Measurements from ENCODE around the gene MAN2A2.
"Not testable (repeated sequence)": the region's sequence is repeated elsewhere in the genome, so short reads cannot be mapped to it uniquely, and the experiment has no call there.

MAN2A2 gene

DNA sequence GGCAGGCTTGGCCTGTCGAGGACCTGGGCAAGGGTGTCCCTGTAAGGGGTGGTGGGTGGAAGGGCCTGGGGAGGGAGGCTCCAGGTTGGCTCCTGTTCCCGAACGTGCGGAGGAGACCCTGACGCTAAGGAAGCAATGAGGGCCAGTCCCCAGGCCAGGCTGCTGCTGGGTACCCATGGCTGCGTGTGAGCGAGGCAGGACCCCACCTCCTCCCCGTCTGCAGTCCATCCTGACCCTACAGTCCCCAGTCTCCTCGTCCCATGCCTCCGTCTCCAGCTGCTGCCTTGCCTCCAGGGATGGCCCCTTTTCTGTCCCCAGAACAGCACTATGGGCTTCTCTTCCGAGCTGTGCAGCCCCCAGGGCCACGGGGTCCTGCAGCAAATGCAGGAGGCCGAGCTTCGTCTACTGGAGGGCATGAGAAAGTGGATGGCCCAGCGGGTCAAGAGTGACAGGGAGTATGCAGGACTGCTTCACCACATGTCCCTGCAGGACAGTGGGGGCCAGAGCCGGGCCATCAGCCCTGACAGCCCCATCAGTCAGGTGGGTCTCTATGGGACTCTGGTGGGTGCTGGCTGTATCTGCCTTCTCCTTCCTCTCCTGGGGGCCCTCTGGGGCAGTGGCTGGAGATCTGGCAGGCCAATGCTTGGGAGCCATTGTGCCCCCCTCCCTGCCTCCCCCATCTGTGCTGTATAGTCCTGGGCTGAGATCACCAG lies 18.2 kb upstream of the MAN2A2 start:
- no peak for DNase-seq

DNA sequence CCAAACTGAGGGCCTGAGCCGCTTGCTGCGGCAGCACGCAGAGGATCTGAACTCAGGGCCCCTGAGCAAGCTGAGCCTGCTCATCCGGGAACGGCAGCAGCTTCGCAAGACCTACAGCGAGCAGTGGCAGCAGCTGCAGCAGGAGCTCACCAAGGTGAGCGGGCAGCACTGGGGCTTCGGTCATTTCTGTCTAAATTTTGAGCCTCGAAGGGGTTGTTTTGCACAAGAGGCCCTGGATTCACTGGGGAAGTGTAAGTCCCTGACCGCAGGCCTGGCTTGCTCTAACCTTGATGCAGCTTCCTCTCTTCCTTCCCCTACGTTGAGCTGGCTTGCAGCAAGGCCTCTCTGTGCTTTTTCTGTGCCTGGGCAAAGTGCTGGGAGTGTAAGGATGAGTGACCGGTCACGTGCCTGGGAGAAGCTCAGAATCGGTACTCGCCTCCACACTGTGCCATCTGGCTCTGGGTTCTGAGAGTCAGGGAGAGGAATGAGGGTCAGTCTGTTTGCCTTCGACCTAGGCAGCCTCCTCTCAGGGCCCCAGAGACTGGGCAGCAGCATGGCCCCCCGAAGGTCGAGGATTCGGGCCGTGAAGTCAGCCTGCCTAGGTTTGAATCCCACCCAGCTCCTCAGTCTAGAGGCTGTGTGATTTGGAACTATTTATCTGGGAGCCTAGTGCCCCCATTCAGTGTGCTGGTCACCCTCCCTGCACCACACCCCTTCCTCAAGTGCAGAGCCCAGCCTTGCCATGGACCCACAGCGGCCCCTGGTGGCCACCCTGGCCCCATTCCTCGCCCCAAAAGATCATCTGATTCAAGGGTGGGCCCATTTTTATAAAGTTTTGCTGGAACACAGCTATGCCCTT lies 17.4 kb upstream of the MAN2A2 start:
- DNase-seq = peak; percentile 84

DNA sequence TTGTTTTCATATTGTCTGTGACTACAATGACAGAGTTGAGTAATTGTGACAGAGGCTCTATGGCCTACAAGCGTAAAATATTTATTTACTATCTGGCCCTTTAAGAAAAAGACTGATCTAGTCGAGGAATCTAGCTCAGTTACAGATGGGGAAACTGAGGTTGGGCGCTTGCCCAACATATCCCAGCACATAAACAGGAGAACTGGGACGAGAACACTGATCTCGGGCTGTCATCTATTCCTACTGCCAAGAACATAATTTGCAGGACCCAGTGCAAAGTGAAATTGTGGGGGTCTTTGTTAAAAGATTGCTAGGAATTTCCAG lies 16.8 kb upstream of the MAN2A2 start:
- DNase-seq = no peak

DNA sequence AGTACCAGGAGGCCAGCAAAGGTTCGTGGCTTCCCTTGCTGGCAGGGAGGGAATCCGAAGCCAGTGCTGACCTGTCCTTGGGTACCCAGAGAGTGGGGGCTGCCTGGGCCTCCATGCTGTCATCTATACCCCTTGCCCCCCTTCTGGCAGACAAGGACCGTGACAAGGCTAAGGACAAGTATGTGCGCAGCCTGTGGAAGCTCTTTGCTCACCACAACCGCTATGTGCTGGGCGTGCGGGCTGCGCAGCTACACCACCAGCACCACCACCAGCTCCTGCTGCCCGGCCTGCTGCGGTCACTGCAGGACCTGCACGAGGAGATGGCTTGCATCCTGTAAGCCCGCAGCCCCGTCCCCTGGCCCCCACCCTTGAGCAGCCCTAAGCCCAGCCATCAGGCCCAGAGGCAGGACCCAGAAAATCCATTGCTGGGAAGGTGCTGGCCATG lies 16.0 kb upstream of the MAN2A2 start:
- no peak for DNase-seq

DNA sequence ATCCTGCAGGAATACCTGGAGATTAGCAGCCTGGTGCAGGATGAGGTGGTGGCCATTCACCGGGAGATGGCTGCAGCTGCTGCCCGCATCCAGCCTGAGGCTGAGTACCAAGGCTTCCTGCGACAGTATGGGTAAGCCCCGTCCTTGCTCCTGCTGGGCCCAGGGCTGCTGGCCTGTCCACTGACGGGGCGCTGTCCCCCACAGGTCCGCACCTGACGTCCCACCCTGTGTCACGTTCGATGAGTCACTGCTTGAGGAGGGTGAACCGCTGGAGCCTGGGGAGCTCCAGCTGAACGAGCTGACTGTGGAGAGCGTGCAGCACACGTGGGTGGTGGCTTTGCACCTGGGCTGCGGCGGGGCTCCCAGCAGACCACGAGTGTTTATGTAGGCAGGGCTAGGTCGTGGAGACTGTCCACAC lies 13.8 kb upstream of the MAN2A2 start:
- no peak for DNase-seq

DNA sequence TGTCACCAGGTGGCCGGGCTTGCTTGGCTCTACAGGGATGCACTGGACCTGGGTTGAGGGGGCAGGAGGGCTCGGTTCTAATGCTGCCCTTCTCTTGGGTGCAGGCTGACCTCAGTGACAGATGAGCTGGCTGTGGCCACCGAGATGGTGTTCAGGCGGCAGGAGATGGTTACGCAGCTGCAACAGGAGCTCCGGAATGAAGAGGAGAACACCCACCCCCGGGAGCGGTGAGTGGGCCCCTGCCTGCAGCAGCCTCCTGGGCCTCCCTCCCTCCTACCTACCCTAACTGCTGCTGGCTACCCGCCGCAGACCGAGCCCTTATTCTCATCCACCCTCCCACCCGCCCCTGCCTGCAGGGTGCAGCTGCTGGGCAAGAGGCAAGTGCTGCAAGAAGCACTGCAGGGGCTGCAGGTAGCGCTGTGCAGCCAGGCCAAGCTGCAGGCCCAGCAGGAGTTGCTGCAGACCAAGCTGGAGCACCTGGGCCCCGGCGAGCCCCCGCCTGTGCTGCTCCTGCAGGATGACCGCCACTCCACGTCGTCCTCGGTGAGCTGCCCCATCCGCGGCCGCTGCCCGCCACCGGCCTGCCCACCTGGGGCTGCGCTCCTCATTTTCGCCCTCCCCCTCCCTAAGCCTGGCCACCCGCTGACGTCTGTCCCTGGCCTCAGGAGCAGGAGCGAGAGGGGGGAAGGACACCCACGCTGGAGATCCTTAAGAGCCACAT lies 13.2 kb upstream of the MAN2A2 start:
- no peak for DNase-seq

DNA sequence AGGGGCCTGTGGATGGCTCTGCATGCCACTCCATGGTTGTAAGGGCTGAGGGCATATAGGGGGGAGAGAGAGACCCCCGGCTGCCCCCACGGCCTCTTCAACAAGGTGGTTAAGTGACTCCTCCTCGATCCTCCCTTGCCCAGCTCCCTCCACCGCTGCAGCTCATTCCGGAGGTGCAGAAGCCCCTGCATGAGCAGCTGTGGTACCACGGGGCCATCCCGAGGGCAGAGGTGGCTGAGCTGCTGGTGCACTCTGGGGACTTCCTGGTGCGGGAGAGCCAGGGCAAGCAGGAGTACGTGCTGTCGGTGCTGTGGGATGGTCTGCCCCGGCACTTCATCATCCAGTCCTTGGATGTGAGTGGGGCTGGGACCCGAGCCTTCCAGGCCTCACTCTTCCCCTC lies 12.3 kb upstream of the MAN2A2 start:
- no peak for DNase-seq

DNA sequence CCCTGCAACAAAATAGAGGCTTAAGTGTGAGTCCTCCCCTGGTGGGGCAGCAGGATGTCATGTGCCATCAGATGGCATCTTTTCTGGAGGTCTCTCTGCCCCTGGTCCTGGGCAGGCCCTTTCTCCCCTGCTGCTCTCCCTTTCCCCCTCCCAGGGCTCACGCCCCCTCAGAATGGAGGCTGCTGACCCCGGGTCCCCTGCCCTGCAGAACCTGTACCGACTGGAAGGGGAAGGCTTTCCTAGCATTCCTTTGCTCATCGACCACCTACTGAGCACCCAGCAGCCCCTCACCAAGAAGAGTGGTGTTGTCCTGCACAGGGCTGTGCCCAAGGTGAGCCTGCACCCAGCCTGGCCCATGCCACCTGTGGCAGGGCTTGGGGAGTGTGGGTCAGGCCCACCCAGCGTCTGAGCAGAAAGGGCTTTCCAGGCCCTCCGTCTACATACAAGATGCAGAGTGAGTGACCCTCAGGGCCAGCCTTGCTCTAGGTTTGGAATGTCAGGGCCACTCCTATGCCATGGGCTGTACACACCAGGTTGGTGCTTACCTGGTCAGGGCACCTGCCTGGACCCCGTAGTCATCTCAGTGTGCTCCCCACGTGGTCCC lies 11.7 kb upstream of the MAN2A2 start:
- DNase-seq = no peak

DNA sequence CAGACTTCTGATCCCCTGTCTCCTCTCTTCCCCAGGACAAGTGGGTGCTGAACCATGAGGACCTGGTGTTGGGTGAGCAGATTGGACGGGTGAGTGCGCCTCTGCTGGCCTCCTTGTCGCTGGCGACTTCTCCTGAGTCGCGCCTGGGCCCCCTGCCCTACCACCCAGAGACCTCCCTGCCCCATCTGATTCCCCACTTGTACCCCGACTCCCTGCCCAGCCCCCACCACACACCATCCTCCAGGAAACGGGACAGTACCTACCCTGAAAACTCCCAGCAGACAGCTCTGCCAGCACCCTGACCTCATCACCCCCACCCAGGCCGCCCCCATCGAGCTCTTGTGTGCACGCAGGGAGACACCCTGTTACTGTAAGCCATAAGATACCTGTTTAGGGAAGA lies 11.1 kb upstream of the MAN2A2 start:
- no peak for DNase-seq

DNA sequence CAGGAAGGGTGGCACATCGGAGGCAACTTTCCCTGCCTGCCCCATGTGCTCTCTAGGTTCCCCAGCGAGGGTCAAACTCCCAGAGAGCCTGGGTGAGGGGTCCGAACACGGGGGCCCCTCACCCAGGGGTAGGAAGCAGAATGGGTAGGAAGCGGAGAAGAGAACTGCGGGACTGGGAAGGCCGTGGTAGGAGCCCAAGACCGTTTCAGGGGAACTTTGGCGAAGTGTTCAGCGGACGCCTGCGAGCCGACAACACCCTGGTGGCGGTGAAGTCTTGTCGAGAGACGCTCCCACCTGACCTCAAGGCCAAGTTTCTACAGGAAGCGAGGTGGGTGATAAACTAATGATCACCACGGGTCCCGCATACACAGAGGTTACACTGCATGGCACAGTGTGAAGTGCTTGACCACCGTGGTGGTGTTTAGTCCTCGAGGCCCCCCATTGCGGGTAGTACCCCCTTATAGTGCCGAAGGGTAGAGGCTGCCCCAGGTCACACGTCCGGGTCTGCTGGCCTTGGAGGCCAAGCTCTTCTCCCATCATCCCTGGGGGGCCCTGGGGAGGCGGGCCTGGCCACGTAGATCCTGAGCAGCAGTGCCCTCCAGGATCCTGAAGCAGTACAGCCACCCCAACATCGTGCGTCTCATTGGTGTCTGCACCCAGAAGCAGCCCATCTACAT lies 10.5 kb upstream of the MAN2A2 start:
- DNase-seq = no peak

DNA sequence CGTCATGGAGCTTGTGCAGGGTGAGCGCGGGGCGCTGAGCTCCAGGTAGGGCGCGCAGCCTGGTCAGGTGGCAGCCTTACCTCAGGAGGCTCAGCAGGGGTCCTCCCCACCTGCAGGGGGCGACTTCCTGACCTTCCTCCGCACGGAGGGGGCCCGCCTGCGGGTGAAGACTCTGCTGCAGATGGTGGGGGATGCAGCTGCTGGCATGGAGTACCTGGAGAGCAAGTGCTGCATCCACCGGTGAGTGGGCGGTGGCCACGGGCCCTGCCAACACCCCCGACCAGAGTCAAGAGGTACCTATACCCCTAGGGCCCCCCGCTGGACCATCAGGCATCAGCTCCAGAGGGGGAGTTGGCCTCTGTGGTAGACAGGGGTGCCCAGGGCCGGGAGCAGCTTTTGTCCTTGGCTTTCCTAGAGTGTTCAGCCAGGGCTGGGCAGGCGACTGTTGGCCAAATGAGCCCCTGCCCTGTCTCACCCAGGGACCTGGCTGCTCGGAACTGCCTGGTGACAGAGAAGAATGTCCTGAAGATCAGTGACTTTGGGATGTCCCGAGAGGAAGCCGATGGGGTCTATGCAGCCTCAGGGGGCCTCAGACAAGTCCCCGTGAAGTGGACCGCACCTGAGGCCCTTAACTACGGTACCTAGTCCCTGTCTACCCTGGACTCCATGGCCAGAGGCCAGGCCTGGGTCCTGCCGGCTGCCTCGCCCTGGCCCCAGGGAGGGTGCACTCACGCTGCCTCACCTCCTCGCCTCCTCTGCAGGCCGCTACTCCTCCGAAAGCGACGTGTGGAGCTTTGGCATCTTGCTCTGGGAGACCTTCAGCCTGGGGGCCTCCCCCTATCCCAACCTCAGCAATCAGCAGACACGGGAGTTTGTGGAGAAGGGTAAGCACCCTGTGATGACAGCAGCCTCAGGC lies 9.7 kb upstream of the MAN2A2 start:
- no peak for DNase-seq

DNA sequence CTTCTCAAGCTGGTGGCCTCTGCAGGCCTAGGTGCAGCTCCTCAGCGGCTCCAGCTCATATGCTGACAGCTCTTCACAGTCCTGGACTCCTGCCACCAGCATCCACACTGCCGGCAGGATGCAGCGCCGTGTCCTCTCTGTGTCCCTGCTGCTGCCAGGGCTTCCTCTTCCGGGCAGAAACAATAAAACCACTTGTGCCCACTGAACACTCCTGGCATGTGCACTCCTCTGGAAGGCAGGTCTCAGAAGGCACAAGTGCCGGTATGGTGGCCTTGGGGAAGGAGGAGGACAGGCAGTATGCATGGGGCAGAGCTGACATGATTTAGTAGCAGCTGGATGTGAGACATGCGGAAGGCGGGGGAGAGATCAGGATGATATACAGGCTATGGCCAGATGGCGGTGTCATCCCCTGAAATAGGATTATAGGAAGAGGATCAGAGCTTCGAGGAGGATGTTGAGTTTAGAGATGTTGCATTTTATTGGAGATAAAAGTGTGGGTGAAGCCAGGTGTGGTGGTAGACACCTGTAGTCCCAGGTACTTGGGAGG lies 7.5 kb upstream of the MAN2A2 start:
- no peak for DNase-seq

DNA sequence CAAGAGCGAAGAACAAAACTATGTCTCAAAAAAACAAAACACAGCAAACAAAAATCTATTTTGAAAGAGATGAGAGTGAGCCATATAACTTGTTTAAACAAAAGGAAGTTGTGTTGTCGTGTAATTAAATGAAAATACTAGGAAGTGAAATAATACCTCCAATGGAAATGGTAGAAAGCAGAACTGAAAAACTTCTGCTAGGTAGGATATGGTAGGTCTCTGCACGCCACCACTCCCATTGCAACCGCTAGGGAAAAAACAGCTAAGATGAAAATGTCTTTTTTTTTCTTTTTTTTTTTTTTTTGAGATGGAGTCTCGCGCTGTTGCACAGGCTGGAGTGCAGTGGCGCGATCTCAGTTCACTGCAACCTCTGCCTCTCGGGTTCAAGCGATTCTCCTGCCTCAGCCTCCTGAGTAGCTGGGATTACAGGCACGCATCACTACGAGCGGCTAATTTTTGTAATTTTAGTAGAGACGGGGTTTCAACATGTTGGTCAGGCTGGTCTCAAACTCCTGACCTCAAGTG lies 5.9 kb upstream of the MAN2A2 start:
- DNase-seq = not testable (repeated sequence)

DNA sequence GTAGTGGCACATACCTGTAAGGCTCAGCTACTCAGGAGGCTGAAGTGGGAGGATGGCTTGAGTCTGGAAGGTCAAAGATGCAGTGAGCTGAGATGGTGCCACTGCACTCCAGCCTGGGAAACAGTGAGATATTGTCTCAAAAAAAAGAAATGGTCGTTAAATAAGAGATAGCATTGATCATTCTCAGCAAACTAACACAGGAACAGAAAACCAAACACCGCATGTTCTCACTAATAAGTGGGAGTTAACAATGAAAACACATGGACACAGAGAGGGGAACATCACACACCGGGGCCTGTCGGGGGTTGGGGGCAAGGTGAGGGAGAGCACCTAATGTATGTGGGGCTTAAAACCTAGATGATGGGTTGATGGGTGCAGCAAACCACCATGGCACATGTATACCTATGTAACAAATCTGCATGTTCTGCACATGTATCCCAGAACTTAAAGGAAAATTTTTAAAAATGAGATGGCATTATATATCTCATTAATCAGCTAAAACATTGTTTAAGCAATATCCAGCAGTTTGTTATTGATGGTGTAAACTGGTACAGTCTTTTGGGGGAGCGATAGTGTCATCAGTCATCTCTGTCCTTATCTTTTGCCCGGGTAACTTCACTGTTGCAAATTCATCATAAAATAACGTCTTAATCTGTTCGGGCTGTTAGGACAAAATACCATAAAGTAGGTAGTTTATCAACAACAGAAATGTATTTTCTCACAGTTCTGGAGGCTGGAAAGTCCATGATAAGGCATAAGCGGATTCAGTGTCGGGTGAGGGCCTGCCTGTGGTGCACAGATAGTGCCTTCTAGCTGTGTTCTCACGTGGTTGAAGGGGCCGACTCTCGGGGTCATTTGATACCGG lies 1.7 kb upstream of the MAN2A2 start:
- no peak for DNase-seq

DNA sequence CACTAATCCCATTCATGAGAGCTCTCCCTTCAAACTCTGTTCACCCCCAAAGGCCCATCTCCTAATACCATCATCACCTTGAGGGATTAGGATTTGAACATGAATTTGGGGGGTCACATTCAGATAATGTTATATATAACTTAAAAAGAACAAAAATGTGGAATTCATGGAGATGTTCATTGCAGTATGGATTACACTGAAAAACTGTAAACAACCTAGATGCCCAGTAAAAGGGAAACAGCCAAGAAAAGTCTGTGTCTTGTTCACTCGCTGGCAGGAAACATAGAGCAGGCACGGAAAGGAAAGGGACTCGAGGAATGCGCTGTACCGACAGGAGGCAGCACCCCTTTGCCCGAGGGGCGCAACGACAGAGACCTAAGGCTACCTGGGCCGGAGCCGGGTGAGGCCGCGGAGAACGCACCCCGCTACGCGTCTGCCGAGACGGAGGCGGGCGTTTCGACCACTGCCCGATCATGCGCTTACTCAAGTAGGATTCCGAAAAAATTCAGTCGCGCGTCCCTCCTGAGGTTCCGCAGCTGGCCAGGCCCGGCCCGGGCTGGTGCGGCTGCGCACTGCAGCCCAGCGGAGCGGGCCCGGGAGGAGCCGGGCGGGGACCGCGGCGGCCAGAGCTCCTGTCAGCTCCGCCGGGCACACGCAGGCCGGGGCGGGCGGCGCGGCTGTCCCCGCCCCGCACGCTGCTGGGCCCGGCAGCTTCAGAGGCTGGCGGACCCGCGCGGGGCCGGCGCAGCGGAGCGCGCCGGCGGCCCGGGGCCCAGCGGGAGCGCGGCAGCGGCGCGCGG lies 862 bp upstream of the MAN2A2 start:
- peak; percentile 69 for DNase-seq

DNA sequence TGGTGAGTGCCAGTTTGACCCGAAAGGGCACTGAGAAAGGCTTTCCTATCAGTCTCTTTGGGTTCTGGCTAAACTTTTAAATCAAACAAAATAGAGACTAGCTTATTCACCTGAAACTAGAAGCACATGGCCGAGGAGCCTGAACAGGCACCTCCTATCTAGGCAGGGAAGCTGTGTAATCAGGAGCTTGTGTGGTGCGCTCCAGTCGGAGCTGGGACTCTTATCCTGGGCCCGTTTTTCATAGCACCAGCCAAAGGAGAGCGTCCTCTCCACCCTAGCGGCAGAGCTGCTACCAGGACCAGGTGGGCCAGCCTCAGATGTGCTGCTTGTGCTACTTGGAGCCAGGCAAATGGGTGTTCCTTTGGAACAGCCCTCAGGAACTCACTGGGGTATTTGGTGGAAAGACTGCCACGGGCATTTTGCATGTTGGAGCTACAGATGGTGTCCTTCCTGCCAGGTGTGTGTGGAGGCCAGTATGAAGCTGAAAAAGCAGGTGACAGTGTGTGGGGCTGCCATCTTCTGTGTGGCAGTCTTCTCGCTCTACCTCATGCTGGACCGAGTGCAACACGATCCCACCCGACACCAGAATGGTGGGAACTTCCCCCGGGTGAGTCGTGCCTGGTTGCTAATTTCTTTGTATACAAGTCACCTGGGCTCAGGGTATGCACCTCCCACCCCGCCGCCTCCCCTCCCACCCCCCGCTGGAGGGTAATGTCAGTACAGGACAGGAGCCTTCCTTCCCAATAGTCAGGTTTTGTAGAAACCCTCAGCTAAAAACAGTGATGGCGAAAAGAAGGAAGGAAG lies 833 bp downstream of the MAN2A2 start:
- DNase-seq = no peak

DNA sequence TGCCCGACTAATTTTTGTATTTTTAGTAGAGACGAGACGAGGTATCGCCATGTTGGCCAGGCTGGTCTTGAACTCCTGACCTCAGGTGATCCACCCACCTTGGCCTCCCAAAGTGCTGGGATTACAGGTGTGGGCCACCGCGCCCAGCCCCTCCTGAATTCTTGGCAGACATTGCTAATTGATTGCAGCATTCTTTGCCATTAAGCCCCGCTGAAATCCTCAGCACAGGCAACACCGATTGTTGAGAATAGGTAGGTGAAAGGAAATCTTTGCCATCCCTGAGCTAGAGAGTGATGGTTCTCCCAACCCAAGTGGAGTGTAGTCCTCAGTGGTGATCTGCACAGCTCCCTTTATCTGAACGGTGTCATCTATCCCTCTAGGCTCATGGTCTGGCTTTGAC lies 1.6 kb downstream of the MAN2A2 start:
- DNase-seq = no peak

Data from stimulated activated CD4-positive, alpha-beta T cell treated with anti-CD3 and anti-CD28 coated beads, Interleukin-4, amount 100 ng/mL, for 1 hour (primary cell).